Epithelial cell of proximal tubule (primary cell): Measurements from ENCODE around the gene IRF2BP1. TPM values are rescaled to one million over a fixed set of nuclear protein-coding genes. Genes with fewer than 3 reads are reported as not detected.

Source experiments
- DNase-seq: peaks from one replicate; pipeline ENCODE4 v3.0.0-alpha.2; 2011; ENCODE audit warnings: low read depth
- H3K4me3 ChIP-seq: 2 replicates; pipeline ENCODE4 v1.5.1; 2011; ENCODE audit warnings: low read depth, mild to moderate bottlenecking, low read length
- total RNA-seq: library from RNA; depleted of rRNA; stranded (reverse); fragments of >200 nt; gene quantifications from 2 replicates; pipeline ENCODE4 v1.2.3, GENCODE V29; 2015
- TF ChIP-seq, protein P1 (sequence below): conservative IDR thresholded peaks from 2 replicates; pipeline ENCODE4 v1.5.1; 2012; ENCODE audit warnings: low read depth, mild to moderate bottlenecking, low read length

The IRF2BP1 gene
- total RNA-seq, 1 donor from 2014 or later = 26.8 TPM

DNA sequence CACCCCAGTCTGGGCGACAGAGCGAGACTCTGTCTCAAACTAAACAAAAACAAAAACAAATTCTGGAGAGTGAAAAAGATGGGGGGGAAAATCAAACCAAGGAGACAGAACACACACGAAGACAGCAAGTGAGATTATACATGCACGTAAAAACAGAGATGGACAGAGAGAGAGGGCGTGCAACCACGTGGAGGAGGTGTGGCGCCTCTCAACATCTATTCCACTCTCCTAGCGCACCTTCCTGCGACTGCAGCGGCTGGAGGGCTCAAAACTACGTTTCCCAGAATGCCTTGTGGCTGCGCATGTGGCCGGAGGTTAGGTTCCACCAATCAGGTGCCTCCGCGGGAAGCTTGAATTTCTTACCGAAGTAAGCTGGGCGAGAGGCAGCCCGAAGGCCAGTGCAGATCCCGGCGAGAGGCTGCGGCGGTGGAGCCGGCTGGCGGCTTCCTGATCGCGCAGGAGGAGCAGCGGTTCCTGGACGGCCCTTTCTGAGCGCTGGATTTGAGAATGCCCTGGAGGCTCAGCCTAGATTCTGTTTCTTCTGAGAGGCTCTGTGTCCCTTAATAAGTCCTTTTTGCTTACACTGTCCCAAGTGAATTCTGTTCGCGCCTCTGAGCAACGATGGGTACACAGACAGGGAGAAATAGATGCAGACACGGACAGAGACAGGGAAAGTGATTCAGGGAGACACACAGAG, 41.8 kb upstream of the IRF2BP1 start:
- TF ChIP-seq, protein P1, sequence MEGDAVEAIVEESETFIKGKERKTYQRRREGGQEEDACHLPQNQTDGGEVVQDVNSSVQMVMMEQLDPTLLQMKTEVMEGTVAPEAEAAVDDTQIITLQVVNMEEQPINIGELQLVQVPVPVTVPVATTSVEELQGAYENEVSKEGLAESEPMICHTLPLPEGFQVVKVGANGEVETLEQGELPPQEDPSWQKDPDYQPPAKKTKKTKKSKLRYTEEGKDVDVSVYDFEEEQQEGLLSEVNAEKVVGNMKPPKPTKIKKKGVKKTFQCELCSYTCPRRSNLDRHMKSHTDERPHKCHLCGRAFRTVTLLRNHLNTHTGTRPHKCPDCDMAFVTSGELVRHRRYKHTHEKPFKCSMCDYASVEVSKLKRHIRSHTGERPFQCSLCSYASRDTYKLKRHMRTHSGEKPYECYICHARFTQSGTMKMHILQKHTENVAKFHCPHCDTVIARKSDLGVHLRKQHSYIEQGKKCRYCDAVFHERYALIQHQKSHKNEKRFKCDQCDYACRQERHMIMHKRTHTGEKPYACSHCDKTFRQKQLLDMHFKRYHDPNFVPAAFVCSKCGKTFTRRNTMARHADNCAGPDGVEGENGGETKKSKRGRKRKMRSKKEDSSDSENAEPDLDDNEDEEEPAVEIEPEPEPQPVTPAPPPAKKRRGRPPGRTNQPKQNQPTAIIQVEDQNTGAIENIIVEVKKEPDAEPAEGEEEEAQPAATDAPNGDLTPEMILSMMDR = peak; percentile 3
- peak overlapping the region; percentile 14 for H3K4me3 ChIP-seq
- DNase-seq = no peak

- TF ChIP-seq, protein P1 = no peak
- DNase-seq = no peak
- H3K4me3 ChIP-seq = no peak overlapping the region
These were observed 39.0 kb upstream of the IRF2BP1 start for GRCh38 chr19:45924891-45925447.

DNA sequence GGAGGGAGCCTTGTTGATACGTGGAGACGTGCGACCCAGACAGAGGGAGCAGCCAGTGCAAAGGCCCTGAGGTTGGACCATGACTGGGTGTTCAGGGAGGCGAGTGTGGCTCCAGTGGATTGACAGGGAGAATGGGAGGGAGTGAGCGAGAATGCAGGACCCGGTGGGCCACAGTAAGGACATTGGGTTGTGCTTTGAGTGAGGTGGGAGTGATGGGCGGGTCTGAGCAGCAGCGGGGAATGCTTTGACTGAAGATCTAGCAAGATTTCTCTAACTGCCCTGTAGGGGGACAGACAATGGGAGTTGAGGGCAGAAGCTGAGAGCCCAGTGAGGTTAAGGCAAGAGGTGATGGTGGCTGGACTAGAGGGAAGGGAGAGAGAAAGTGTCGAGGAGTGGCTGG, 36.3 kb upstream of the IRF2BP1 start:
- no peak for DNase-seq
- TF ChIP-seq, protein P1 = peak; percentile 25
- no peak overlapping the region for H3K4me3 ChIP-seq

DNA sequence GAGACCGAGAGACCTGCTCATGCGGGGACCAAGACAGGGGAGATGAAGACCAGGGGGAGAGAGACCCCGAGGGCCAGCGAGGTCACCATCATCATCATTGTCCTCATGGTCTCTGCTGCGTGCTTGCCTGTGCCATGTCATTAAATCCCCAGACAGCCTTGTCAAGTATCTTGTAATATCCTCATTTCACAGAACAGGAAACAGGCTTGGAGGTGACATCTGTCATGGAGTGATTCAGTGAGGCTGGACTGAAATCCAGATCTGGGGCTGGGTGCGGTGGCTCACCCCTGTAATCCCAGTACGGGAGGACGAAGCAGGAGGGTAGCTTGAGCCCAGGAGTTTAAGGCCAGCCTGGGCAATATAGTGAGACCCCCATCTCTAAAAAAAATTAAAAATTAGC, 34.5 kb upstream of the IRF2BP1 start:
- H3K4me3 ChIP-seq = no peak overlapping the region
- TF ChIP-seq, protein P1 = no peak
- DNase-seq = no peak

DNA sequence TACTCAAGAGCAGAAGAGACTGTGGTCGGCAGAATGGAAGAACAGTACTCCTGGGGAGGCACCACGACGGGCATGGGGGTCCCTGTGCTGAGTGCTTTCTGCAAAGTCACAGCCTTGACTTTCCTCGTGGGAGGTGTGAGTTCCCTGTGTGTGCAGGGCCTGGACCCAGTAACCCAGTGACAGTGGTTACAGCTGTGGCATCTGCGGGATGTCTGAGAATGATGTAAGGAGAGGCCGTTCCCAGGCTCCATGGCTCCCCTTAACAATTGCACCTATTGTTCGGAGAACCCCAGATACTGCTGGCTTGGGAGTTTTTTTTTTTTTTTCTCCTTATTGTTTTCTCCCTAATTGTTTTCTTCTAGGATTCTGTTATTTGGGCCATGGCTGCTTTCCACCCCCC, 33.7 kb upstream of the IRF2BP1 start:
- H3K4me3 ChIP-seq = no peak overlapping the region
- TF ChIP-seq, protein P1 = no peak

GRCh38 chr19:45918721-45919120, 32.8 kb upstream of the IRF2BP1 start:
- TF ChIP-seq, protein P1 = no peak
- no peak for DNase-seq
- H3K4me3 ChIP-seq = no peak overlapping the region

More for the DNA sequence above, 33.7 kb upstream of the IRF2BP1 start:
- DNase-seq = no peak
